Lower leg skin (tissue), 3 donors: ENCODE measurements around the gene MALSU1.

Experiments used
- POLR2A ChIP-seq, 2 donors: fragments of 450-650 bp; IDR thresholded peaks; one replicate each; pipeline ENCODE4 v1.6.1; 2016 to 2017; ENCODE audit warnings: antibody characterized with exemption in 2 of 2, mild to moderate bottlenecking in 1 of 2, moderate library complexity in 1 of 2
- TF ChIP-seq, protein P1 (sequence below), 3 donors: fragments of 450-650 bp; IDR thresholded peaks; one replicate each; pipeline ENCODE4 v1.5.1; 2016; ENCODE audit warnings: antibody characterized with exemption in 3 of 3, mild to moderate bottlenecking in 3 of 3, moderate library complexity in 2 of 3

DNA sequence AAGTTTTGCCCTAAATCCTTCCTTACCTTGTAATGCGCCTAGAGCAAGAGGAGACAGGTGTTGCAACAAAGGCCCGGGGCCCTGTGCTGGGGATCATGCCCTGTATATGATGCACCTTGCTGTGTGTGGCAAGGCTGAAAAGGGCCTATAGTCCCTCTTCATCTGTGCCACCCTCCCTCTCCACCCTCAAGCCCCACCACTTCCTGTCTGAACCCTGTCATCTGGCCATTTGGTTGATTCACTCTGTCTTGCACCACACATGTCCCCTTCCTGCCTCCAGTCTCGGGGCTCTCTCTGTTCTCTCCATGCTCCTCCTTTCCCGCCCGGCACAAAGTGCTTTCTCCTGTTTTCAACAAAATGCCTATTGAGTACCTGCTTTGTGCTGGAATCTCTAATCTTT lies 11.5 kb upstream of the MALSU1 start:
- TF ChIP-seq, protein P1, sequence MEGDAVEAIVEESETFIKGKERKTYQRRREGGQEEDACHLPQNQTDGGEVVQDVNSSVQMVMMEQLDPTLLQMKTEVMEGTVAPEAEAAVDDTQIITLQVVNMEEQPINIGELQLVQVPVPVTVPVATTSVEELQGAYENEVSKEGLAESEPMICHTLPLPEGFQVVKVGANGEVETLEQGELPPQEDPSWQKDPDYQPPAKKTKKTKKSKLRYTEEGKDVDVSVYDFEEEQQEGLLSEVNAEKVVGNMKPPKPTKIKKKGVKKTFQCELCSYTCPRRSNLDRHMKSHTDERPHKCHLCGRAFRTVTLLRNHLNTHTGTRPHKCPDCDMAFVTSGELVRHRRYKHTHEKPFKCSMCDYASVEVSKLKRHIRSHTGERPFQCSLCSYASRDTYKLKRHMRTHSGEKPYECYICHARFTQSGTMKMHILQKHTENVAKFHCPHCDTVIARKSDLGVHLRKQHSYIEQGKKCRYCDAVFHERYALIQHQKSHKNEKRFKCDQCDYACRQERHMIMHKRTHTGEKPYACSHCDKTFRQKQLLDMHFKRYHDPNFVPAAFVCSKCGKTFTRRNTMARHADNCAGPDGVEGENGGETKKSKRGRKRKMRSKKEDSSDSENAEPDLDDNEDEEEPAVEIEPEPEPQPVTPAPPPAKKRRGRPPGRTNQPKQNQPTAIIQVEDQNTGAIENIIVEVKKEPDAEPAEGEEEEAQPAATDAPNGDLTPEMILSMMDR (IDR thresholded peaks at IDR 0.05): no peak
- no peak for TF ChIP-seq POLR2A (IDR thresholded peaks at IDR 0.05)
